Liver (tissue), 9 donors: ENCODE data around the gene UBE2V1. TPM values are rescaled to one million over a fixed set of nuclear protein-coding genes. Genes with fewer than 3 reads are reported as not detected.

Experiments
- DNase-seq: peaks from one replicate; pipeline ENCODE4 v3.0.0-alpha.2; 2017; ENCODE audit warnings: low spot score
- H3K27ac ChIP-seq, 2 donors: one replicate each; pipeline ENCODE4 v1.7.0; 2013; ENCODE audit warnings: inconsistent platforms in 2 of 2, low read length in 2 of 2, control low read depth in 1 of 2, low read depth in 1 of 2, mild to moderate bottlenecking in 1 of 2
- H3K27me3 ChIP-seq, 4 donors: one replicate each; pipeline versions ENCODE4 v1.6.1 to v1.7.0; 2013; ENCODE audit warnings: low read length in 3 of 4, inconsistent platforms in 1 of 4, mild to moderate bottlenecking in 1 of 4, moderate library complexity in 1 of 4; ENCODE audit not compliant: control insufficient read depth in 4 of 4, insufficient read depth in 4 of 4
- H3K36me3 ChIP-seq, 4 donors: one replicate each; pipeline versions ENCODE4 v1.6.1 to v1.7.0; 2013; ENCODE audit warnings: low read length in 3 of 4, mild to moderate bottlenecking in 3 of 4, low read depth in 1 of 4, moderate library complexity in 1 of 4; ENCODE audit not compliant: control insufficient read depth in 4 of 4, insufficient read depth in 3 of 4
- H3K4me1 ChIP-seq, 4 donors: one replicate each; pipeline versions ENCODE4 v1.6.1 to v1.7.0; 2013; ENCODE audit warnings: low read length in 3 of 4, mild to moderate bottlenecking in 3 of 4, moderate library complexity in 1 of 4; ENCODE audit not compliant: control insufficient read depth in 4 of 4, insufficient read depth in 4 of 4
- H3K4me3 ChIP-seq, 3 donors: one replicate each; pipeline versions ENCODE4 v1.6.1 to v1.7.0; 2013; ENCODE audit warnings: low read length in 3 of 3, control low read depth in 1 of 3, low read depth in 1 of 3, mild to moderate bottlenecking in 1 of 3
- H3K9ac ChIP-seq, 2 donors: one replicate each; pipeline ENCODE4 v1.7.0; 2013; ENCODE audit warnings: low read length in 2 of 2, mild to moderate bottlenecking in 2 of 2, moderate library complexity in 2 of 2, control low read depth in 1 of 2, low read depth in 1 of 2
- H3K9me3 ChIP-seq, 4 donors: one replicate each; pipeline versions ENCODE4 v1.6.1 to v1.7.0; 2013; ENCODE audit warnings: low read length in 3 of 4; ENCODE audit not compliant: control insufficient read depth in 4 of 4
- CTCF ChIP-seq: fragments of 150-350 bp; IDR thresholded peaks from 2 replicates; pipeline ENCODE4 v1.5.1; 2017; ENCODE audit warnings: improper control_type of control experiment, low read depth, low read length; ENCODE audit not compliant: missing input control
- EGR1 ChIP-seq, 2 donors: IDR thresholded peaks; 2 replicates each; pipeline ENCODE4 v1.6.1; 2016 to 2018; ENCODE audit warnings: antibody characterized with exemption in 2 of 2, low read depth in 2 of 2
- FOXA1 ChIP-seq: IDR thresholded peaks from 2 replicates; pipeline ENCODE4 v1.6.1; 2016; ENCODE audit warnings: antibody characterized with exemption
- HNF4A ChIP-seq, 2 donors: conservative IDR thresholded peaks; 2 replicates each; pipeline ENCODE4 v1.6.1; 2016; ENCODE audit warnings: antibody characterized with exemption in 2 of 2, mild to moderate bottlenecking in 2 of 2
- HNF4G ChIP-seq: IDR thresholded peaks from 2 replicates; pipeline ENCODE4 v1.6.1; 2016; ENCODE audit warnings: antibody characterized with exemption
- MAX ChIP-seq: IDR thresholded peaks from 2 replicates; pipeline ENCODE4 v1.6.1; 2016; ENCODE audit warnings: antibody characterized with exemption
- NR2F2 ChIP-seq: IDR thresholded peaks from 2 replicates; pipeline ENCODE4 v1.6.1; 2016; ENCODE audit warnings: antibody characterized with exemption
- RAD21 ChIP-seq, 2 donors: IDR thresholded peaks; 2 replicates each; pipeline ENCODE4 v1.6.1; 2016; ENCODE audit warnings: antibody characterized with exemption in 2 of 2, mild to moderate bottlenecking in 2 of 2
- REST ChIP-seq: IDR thresholded peaks from 2 replicates; pipeline ENCODE4 v1.6.1; 2016; ENCODE audit warnings: antibody characterized with exemption, mild to moderate bottlenecking
- RXRA ChIP-seq, 2 donors: IDR thresholded peaks; 2 replicates each; pipeline ENCODE4 v1.6.1; 2017 to 2018; ENCODE audit warnings: antibody characterized with exemption in 2 of 2, mild to moderate bottlenecking in 1 of 2
- SP1 ChIP-seq: IDR thresholded peaks from 2 replicates; pipeline ENCODE4 v1.6.1; 2018; ENCODE audit warnings: antibody characterized with exemption, mild to moderate bottlenecking
- TAF1 ChIP-seq: conservative IDR thresholded peaks from 2 replicates; pipeline ENCODE4 v1.6.1; 2016; ENCODE audit warnings: antibody characterized with exemption, mild to moderate bottlenecking
- YY1 ChIP-seq: IDR thresholded peaks from 2 replicates; pipeline ENCODE4 v1.6.1; 2016; ENCODE audit warnings: antibody characterized with exemption, mild to moderate bottlenecking
- WGBS: extraction: QIAGEN DNeasy Blood & Tissue Kit; methylation state at CpG from one replicate; pipeline ENCODE4 v1.1.7; 2013; 5-methylcytosine and 5-hydroxymethylcytosine counted together
- polyA plus RNA-seq, 2 donors: library from polyadenylated mRNA; stranded (reverse) in 1 of 2; unstranded in 1 of 2; fragments of 200-250 nt in 1 of 2; fragments of >200 nt in 1 of 2; fragmentation: Nextera tagmentation in 1 of 2; extraction: Ambion mirVana in 1 of 2; gene quantifications; one replicate each; pipeline versions ENCODE4 v1.2.1 to v1.2.3, GENCODE V29; 2013 to 2015
- total RNA-seq, 2 donors: library from RNA; depleted of rRNA; stranded (reverse); fragments of >200 nt; gene quantifications; one replicate each; pipeline ENCODE4 v1.2.3, GENCODE V29; 2014
- donor health status: healthy.
- donor health status: healthy.
- donor health status: healthy.
- donor health status: healthy.
- donor health status: healthy.

The UBE2V1 gene
- total and polyA plus RNA-seq, 4 donors = 27.9 to 53.0 (median 34.2) TPM

- DNase-seq = no peak
- Histone ChIP-seq H3K4me3 (no peak overlapping the region), H3K9me3 (no peaks in the 10 kb centered on the region), H3K4me1 (peaks cover 4 to 15% (median 7%) of the 10 kb centered on the region in 4 donors), H3K9ac (no peak overlapping the region), H3K27me3 (no peaks in the 10 kb centered on the region), H3K36me3 (peaks cover 5 to 22% (median 13%) of the 10 kb centered on the region in 4 donors), H3K27ac (no peak overlapping the region)
- 90% methylated on average over 2 of the region's 2 CpGs for WGBS
- TF ChIP-seq SP1 = no peak
- no peak for TF ChIP-seq EGR1 (IDR thresholded peaks at IDR 0.05; ENCODE audit: low read depth in 2 of 2)
- no peak for TF ChIP-seq FOXA1
- no peak for TF ChIP-seq HNF4A (conservative IDR thresholded peaks at IDR 0.05)
- TF ChIP-seq TAF1 = no peak
- TF ChIP-seq CTCF = no peak
These were observed 14.7 kb downstream of the UBE2V1 start for GRCh38 chr20:50098259-50098658.

- Histone ChIP-seq H3K27me3 (no peaks in the 10 kb centered on the region), H3K36me3 (peaks cover 5 to 22% (median 13%) of the 10 kb centered on the region in 4 donors), H3K4me3 (no peak overlapping the region), H3K9ac (no peak overlapping the region), H3K4me1 (peaks cover 4 to 15% (median 7%) of the 10 kb centered on the region in 4 donors), H3K27ac (no peak overlapping the region), H3K9me3 (no peaks in the 10 kb centered on the region)
- TF ChIP-seq HNF4A (conservative IDR thresholded peaks at IDR 0.05) = no peak
- TF ChIP-seq FOXA1 = no peak
- no peak for TF ChIP-seq REST
- TF ChIP-seq CTCF = no peak
- TF ChIP-seq MAX = no peak
- TF ChIP-seq SP1 = no peak
- TF ChIP-seq HNF4G = no peak
- TF ChIP-seq EGR1 (IDR thresholded peaks at IDR 0.05; ENCODE audit: low read depth in 2 of 2) = no peak
- no peak for TF ChIP-seq TAF1
- TF ChIP-seq NR2F2 = no peak
- no peak for TF ChIP-seq RXRA (IDR thresholded peaks at IDR 0.05)
- TF ChIP-seq RAD21 (IDR thresholded peaks at IDR 0.05) = no peak
- TF ChIP-seq YY1 = no peak
- DNase-seq = no peak
- WGBS = 96% methylated on average over 4 of the region's 4 CpGs
These were observed 15.1 kb downstream of the UBE2V1 start for GRCh38 chr20:50097843-50098242.
